ENCODE measurements around the gene BLTP3A.

The BLTP3A gene

DNA sequence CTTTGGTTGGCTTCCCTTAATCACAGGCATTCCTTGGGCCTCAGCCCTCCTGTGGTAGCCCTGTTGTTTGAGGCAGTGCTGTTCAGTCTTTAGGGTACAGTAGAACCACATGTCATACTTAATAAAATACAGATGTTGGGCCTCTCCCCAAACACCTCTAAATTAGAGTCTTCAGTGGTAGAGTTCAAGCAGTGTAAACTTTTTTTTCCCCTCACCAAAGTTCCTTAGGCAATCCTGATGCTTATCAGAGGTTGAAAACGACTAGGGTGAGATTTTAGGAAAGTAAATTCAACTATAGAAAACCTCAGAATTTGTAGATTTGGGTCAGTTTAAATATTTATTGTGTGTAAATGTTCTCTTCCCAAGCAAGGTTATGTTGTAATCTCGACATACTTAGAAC lies 44.6 kb downstream of the BLTP3A start:
- no peak for DNase-seq (ENCODE audit: extremely low read depth, low read depth)
- H3K4me3 ChIP-seq (replicated peaks; ENCODE audit: low read depth, low read length), result no peak overlapping the region
- TF ChIP-seq, protein P1, sequence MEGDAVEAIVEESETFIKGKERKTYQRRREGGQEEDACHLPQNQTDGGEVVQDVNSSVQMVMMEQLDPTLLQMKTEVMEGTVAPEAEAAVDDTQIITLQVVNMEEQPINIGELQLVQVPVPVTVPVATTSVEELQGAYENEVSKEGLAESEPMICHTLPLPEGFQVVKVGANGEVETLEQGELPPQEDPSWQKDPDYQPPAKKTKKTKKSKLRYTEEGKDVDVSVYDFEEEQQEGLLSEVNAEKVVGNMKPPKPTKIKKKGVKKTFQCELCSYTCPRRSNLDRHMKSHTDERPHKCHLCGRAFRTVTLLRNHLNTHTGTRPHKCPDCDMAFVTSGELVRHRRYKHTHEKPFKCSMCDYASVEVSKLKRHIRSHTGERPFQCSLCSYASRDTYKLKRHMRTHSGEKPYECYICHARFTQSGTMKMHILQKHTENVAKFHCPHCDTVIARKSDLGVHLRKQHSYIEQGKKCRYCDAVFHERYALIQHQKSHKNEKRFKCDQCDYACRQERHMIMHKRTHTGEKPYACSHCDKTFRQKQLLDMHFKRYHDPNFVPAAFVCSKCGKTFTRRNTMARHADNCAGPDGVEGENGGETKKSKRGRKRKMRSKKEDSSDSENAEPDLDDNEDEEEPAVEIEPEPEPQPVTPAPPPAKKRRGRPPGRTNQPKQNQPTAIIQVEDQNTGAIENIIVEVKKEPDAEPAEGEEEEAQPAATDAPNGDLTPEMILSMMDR (IDR thresholded peaks at IDR 0.05; ENCODE audit: low read depth, low read length, missing control alignments), result no peak

DNA sequence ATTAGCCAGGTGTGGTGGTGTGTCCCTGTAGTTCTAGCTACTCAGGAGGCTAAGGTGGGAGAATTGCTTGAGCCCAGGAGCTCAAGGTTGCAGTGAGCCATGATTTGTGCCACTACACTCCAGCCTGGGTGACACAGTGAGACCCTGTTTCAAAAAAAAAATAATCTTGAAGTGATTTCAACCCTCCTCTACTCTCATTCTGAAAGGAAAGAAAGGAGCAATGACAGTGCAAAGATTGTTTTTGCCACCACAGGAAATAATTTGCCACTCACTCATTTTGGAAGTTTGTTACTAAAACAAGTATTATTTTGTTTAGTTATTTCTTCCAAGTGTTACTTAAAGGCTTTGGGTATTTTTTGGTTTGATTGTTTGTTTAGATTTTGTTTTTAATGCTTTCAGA lies 45.6 kb downstream of the BLTP3A start:
- no peak for DNase-seq (ENCODE audit: extremely low read depth, low read depth)
- TF ChIP-seq, protein P1 (IDR thresholded peaks at IDR 0.05; ENCODE audit: low read depth, low read length, missing control alignments), result no peak
- H3K4me3 ChIP-seq (replicated peaks; ENCODE audit: low read depth, low read length), result no peak overlapping the region

DNA sequence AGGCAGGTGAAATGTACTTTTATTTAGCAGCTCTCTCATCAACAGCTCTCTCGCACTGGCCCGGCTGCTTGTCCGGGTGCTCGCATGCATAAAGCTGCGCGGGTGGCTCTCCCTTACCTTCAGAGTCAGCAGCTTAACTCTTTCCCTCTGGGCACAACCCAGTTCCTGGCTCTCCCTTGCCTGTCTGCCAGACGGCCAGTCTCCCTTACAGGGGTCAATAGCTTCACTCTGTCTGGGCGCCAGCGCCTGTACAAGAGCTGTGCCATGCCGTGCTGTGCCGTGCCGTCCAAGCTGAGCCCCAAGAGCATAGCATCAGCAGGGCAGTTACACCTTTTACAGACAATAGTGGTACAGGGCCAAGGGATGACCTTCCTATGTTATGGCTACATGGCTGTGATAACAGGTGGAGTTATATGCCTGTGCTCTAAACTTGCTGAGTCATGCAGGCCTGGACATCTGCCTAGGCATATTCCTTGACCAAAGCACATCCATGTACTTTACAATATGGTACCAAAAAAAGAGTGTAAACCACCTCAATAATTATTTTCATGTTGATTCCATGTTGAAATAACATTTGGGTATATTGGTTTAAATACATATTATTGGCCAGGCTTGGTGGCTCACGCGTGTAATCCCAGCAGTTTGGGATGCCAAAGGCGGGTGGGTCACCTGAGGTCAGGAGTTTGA lies 47.9 kb downstream of the BLTP3A start:
- no peak overlapping the region for H3K4me3 ChIP-seq (replicated peaks; ENCODE audit: low read depth, low read length)
- no peak for DNase-seq (ENCODE audit: extremely low read depth, low read depth)
- TF ChIP-seq, protein P1 (IDR thresholded peaks at IDR 0.05; ENCODE audit: low read depth, low read length, missing control alignments), result no peak
